Measurements from ENCODE around the gene OTOP3.

OTOP3 gene

DNA sequence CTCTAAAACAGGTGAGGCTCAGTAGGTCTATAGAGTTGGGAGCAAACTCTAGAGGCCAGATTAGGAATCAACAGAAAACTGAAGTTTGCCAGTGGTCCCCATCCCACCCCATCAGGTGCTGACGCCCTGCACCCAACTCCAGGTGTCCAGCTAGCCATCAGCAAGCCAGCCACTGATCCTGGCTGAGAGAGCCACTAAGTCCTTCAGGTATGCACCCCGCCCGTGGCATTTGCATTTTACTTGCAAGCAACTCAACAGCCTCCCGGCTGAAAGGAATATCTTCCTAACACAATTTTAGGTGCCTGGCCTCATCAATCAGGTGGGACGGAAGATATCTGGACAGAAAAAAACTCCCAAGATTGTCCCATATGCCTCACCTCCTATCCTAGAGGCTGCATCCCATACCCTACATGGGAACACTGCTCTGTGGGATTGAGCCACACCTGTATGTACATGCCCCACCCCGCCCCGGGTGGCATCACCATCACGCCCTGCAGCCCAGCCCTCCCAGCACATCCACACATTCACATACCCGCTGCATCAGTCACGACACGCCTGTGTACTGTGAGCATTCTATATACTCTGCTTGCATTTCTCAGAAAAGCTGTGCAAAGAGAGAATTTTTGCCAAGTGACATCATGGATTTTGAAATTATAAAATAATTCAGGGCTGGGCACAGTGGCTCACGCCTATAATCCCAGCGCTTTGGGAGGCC is 8.3 kb downstream of the OTOP3 start:
- DNase-seq = no peak

DNA sequence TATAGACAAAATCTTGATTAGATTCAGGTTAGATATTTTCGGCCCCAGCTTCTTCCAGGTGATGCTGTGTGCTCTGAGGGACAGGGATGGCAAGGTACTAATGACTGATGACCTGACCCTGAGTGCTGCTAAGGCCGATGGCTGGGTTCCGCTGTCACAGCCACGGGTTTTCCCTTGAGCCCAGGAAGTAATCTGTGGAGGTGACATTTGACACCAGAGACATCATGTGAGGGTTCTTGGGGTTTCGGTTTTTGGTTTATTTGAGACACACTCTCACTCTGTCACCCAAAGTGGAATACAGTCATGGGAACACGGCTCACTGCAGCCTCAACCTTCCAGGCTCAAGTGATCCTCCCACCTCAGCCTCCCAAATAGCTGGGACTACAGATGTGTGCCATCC is 9.8 kb downstream of the OTOP3 start:
- no peak for DNase-seq

DNA sequence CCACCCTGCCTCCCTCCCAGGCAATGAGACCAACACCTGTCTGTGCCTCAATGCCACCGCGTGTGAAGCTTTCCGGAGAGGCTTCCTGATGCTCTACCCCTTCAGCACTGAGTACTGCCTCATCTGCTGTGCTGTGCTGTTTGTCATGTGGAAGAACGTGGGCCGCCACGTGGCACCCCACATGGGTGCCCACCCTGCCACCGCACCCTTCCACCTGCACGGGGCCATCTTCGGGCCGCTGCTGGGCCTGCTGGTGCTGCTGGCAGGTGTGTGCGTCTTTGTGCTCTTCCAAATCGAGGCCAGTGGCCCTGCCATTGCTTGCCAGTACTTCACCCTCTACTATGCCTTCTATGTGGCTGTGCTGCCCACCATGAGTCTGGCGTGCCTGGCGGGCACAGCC is 10.9 kb downstream of the OTOP3 start:
- DNase-seq = no peak

DNA sequence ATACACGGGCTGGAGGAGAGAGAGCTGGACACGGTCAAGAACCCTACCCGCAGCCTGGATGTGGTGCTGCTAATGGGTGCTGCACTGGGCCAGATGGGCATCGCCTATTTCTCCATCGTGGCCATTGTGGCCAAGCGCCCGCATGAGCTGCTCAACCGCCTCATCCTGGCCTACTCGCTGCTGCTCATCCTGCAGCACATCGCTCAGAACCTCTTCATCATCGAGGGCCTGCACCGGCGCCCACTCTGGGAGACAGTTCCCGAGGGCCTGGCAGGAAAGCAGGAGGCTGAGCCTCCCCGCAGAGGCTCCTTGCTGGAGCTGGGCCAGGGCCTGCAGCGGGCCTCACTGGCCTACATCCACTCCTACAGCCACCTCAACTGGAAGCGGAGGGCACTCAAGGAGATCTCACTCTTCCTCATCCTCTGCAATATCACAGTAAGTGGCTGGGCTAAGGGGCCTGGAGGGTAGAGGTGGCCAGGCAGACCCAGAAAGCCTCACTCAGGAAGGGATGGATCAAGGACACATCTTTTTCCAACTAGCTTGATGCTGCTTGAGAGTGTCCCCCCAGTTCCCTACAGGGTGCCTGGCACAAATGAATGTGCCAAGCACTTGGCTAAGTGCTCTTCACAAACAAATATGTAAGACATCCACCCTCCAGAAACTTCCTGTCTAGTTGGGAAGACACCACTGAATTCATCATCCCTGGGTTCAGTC is 11.5 kb downstream of the OTOP3 start:
- DNase-seq = no peak

DNA sequence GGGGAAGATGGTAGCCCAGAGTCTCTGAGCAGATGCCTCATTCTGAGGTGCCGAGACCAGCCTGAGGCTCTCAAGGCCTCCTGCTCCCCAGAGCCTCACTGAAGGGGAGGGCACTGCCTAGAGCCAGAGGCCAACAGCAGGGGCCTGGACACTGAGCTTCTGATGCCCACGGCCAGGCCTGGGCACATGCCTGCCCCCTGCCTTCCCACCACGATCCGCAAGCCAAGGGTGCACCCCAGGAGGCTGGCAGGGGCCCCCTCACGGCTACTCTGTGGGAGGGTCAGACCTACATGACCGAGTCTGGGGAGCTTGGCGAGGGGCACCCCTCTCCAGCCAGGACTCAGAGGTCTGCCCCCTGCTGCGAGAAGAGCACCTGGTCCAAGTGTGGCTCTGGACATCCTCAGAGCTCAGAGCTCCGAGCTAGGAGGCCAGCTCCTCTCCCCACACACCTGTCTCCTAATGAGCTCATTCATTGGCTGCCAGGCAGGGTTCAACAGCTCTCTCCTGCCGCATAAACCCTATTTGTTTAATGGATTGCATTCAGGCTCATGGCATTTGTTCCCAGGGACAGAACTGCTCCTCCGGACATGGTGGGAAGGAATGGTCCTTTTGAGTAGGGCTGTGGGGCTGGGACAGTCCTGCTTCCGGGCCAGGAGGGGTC is 13.9 kb downstream of the OTOP3 start:
- no peak for DNase-seq

DNA sequence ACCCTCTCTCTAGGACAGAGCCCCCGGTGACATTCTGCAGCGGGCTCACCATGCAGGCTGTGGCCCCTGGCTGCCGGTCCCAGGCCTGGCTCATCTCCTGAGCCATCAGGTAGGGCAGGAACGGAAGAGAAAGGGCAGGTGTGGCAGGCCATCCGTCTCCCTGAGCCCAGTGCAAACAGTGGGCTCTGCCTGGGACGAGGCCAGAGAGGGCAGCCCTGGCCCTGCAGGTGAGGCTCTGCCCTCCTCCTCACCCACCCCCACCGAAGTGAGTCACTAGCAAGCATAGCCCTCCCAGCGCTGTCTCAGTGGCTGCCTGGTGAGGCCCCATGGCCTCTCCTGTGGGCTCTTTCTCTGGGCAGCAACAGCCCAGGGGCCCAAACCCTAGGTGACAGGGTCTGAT is 14.5 kb downstream of the OTOP3 start:
- DNase-seq = no peak

DNA sequence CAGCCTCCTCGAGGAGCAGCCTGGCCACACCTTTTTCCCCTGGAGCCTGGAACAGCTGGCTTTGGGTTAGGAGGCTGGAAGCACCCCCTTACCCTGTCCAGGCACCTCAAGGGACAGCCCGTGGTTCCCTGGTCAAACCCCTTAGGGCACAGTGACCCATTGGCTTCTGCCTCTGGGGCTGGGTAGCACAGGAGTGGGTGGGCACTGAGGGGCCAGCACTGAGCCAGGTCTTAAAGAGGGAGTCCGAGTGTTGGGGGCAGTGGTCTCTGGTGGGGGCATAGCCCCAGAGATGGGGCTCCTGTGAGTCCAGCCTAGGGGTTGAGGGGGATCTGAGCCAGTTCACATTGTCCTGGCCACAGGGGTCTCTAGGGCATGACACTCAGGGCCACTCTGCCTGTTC is 15.4 kb downstream of the OTOP3 start:
- DNase-seq = no peak

DNA sequence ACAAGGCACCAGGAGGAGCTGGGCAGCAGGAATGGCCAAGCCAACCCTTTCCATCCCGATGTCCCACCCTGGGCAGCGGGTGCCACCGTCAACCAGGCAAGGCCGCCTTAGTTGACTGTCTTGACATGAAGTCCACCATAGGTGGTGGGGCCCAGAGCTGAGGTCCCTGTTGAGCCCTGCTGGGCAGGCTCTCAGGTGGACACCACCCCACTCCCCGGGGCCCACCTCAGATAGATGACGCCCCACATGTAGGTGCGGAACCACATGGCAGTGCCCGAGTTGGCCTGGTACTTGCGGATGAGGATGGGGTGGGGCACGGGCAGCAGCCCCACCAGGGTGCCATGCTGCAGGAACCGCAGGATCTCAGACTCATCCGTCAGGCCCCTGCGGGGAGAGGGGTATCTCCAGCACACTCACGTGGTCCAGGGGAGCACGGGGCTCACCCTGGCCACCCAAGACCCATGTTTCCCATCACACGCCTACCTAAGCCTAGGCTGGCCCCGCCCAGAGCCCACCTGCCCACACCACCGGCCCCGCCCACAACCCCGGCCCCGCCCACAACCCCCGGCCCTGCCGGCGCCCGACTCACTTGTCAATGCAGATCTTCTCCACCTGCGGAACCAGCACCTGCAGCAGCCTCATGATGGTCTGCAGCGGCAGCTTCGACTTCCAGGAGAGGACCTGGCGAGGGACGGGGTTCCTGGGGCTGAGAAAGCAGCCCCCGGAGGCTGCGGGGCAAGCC is 16.2 kb downstream of the OTOP3 start:
- DNase-seq = no peak

DNA sequence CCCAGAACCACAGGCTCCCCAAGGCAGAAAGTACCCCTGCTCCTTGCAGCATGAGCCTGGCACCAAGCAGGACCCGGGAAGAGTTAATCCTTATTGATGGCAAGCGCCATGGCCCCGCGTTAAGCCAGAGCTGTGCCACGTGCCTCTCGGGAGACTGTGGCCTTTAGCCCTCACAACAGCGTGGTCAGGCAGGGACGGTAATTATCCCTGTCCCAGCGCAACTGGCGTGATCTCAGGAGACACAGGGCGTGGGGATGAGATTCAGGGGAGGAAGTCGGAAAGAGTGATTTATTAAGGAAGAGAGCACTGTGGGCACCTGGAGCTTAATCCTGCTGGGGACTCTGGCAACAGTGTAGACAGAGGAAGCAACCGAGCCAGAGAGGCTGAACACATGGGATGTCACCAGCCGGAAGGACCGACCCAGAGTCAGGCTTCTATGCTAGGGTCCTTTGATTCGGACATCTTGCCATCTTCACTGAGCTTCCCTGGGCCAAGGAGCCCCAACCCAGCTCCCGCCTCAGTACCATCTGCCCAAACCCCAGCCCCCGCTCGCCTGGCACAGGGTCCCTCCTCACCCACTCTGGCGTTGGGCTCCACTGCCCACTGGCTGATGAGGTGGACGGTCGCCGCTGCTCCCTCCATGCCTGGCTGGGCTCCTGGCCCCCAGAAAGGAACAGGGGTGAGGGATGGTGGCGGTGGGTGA is 16.9 kb downstream of the OTOP3 start:
- no peak for DNase-seq

DNA sequence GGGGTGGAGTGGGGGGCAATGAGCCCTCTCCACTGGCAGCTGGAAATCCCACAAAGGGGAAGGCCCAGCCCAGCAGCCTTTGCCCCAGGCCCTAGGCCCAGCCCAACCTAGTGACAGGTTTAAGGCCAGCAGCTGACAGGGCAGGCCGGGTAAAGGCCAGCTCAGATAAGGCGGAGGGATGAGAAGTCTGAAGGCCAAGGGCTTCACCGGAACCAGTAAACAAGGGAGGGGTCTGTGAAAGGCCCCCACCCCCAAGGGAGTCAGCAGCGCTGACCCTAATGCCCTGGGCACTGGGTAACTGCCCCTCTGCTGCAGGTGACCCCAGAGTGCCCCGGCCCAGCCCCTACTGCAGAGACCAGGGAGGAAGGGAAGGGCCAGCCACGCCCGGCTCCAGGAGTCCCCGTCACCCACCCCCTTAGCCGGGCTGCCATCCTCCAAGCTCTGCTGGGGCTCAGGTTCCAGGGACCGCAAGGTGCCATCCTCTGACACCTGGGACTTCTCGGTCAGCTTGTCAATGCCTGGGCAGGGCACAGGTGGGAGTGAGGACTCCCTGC is 17.5 kb downstream of the OTOP3 start:
- no peak for DNase-seq

DNA sequence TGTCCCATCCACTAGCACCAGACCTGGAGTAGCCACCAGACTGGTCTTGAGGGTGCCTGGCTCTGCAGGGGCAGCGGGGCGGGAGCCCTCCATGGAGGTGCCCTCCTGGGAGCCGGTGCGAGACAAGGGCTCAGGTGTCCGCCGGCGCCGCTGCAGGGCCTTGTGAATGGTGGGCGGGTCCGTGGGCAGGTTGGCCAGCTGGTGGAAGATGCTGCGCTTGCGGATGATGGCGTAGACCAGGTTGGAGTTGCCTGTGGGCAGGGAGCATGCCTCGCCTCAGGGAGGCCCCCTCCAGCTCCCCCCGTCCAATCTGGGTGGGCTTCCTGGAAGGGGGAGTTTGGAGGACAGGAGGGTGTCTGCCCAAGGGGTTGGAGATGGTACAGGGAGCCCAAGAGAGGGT is 18.4 kb downstream of the OTOP3 start:
- DNase-seq = no peak

DNA sequence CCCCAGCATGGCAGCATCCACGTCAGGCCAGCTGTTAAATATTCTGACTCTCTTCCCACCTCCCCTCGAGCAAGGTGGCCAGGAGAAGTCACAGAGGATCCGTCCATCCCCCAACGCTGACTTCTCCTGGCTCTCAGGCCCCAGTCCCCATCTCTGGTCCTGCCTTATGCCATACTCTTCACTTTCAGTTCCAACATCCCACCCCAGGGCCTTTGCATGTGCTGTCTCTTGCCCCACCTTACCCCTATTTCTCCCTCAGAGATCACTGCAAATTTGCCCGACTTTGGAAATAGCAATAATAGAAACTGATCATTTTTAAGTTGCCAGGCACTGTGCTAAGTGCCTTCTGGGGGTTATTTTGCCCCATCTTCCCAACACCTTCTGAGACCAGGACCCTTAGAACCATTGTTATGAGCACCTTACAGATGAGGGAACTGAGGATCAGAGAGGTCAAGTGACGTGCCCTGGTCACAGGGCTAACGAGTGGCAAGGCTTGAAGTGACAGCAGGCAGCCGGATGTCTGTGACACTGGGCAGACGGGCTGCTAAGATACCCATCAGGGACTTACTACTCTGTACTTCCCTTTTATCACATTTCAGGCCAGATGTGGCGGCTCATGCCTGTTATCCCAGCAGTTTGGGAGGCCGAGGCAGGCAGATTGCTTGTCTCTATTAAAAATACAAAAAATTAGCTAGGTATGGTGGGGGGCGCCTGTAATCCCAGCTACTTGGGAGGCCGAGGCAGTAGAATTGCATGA is 19.1 kb downstream of the OTOP3 start:
- no peak for DNase-seq

DNA sequence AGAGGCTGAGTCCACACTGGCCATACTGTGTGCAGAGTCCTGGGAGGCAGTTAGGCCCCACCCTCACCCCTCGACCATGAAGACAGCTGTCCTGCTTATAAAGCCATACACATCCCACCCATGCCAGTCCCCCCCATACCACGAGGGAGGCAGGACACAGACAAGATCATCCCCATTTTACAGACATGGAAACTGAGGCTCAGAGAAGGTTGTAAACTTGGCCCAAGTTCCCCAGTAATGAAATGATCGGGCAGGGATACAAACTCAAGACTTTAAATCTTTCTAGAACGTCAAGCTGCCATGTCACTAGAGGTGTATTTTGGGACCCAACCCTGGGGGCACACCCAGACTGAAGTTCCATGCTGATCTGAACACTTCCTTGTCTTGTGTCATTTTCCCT is 20.4 kb downstream of the OTOP3 start:
- DNase-seq = no peak

DNA sequence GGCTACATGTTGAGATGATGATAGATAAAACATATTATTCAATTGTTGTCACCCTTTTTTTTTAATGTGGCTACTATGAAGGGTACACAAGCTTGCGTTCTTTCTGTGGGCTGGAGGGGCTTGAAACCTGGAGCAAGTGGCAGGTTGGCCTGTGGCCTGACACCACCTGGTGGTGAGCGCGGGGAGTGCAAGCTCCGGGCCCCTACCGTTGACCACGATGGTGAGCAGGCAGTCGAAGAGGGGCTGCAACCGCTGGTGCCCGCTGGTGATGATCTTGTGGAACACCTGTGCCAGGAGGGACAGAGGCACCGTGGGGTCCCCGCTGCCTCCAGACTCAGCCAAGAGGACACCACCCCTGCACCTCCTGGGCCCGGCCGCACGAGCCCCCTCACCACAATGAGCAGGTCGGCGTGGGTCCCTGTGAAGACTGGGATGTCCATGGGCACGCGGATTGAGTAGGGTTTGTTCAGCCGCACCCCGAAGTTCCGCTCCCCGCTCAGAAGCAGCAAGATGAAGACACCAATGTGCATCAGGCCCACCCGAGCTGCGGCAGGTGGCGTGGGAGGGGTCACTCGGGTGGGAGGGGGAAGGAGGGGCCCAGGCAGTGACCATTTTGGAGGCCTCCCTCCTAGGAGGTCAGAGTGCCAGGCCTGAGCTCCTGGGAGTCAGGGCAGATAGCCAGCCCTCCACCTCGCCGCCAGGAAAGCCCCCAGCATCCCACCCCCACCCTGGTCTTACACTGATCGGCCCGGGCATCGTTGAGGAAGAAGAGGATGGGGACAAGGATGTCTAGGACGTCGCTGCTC is 22.4 kb downstream of the OTOP3 start:
- peak; percentile 72 for DNase-seq

DNA sequence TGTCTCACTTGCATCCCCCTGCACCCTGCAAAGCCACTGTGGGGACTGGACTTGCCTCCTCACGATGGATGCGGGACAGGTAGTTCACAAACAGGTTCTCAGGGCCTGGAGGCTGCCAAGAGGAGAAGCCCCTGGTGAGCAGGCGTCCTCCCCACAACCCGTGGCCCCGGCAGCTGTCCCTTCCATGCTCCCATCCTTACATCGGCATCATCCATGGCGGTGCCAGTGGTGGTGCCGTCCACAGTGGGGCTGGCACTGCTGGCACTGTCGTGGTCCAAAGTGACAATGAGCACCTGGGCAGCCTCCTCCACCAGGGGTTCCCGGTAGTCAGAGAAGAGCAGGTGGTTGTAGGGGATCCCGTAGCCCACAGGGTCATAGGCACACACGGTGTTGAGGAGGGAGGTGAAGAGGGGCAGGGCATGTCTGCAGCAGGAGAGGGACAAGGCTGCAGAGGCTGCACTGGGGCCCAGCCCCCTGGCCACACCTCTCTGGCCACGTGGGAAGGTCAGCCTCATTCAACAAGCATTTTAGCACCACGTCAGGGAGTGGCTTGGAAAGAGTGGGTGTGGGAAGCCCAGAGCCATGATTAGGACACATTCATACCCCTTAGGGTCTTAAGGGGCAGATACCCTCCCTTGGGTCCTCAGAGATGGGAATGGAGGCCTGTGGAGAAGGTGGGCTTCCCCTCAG is 24.3 kb downstream of the OTOP3 start:
- no peak for DNase-seq

DNA sequence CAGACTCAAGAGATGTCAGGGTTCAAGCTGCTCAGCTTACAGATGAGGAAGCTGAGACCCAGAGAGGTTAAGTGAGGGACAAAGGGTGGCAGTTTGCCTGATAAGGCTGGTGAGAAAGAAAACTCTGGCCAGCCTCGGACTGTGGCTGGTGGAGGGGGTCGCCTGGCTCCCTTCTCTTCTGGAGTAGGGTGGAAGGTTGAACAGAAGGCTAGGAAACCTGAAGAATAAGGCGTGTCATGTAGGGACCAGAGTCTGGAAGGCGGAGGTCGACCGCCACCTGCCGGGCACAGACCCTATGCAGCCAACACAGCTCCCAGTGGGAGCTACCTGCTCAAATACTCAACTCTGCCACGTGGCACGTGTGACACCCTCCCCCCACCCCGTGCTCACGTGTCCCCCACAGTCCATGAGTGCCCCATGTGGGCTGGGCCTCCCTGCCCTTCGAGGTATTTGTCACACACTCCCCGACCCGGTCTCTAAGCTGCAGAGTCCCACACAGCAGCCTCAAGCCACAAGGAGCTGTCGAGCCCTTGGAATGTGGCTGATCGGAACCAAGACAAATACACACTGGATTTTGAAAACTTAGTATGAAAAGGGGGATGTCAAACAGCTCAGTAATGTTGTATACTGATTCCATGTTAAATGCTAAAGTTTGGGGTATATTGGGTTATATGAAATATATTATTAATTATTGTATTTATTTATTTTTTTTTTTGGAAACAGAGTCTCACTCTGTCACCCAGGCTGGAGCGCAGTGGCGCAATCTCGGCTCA is 25.1 kb downstream of the OTOP3 start:
- peak; percentile 59 for DNase-seq

DNA sequence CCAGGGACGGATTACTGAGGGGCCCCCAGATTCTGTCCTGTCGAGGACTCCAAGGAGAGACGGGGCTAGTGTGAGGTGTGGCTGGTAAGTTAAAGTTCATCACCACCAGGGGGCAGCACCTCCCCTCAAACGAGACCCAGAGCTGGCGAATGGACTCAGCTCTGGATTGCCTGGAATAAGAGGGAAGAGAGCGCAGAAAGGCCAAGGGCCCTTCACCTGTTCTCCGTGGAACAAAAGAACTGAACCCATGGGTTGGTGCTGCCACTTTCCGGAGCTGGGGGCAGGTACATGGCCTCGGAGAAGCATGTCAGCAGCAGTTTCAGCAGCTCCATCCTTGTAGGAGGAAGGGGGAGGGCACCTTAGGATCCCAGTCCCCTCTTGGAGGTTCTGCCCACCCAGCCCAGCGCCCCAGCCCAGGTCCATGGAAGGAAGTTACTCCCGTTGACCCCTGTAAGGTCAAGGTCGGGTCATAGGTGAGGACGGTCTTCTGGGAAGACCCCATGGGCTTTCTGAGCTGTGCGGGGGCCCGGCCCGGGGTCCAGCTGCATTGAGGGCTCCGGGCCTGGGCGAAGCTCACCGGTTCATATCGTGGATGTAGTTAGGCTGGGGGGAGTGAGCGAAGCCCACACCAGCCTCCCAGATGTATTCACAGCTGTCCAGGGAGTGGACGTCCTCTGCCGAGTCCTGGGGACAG is 26.1 kb downstream of the OTOP3 start:
- peak; percentile 88 for DNase-seq

DNA sequence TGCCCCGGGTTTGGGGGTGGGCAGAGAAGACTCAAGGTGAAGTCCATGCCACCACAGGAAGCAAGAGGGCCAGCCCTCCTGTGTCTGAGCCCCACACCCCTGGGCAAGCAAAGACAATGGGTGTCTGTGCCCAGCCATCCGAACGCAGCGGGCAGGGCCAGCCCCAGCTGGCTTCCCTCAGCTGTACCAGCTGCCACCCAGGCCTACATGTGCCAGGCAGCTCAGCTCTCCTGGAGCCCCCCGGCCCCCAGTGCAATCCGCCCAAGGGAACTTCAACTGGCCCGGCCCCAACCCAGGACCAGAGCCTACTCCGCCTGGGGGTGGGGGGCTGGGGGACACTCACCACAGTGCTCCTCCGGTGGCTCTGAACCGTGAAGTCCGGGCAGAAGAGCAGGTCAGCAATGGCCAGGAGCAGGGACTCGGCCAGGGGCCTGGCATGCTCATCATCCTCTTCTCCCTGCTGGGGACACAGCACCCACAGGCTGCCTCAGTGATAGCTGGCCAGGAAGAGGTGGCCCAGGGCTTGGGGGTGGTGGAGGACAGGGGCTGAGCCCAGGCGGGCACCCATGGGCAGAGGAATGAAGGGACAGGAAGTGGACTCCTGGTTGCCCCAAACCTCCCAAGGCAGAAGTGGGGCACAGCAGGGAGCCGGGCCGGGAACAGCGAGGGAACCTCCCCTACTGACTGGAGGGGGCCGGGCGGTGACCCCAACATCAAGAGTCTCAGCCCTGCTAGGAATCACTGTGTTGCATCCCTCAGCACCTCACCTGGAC is 27.1 kb downstream of the OTOP3 start:
- no peak for DNase-seq

Measured in left hindlimb (tissue), 1 donor.